Endothelial cell of umbilical vein (primary cell): Measurements from ENCODE around the gene FGF5. TPM values are rescaled to one million over a fixed set of nuclear protein-coding genes. Genes with fewer than 3 reads are reported as not detected.

ENCODE experiments used
- BruUV-seq: library from RNA; stranded (reverse); fragments of 400-500 nt; replicated peaks from 2 replicates; lab custom pipeline; 2021; lab: Mats Ljungman, UMichigan
- CTCF ChIA-PET: fragments of 300-600, 350-600 bp; sonication (Branson Sonifier 250); formaldehyde crosslinking; loops from one replicate; lab custom pipeline; 2021; ENCODE audit warnings: antibody characterized with exemption, inconsistent platforms; lab: Charles Lee
- POLR2A ChIA-PET: fragments of 300-600, 350-600 bp; sonication (Branson Sonifier 250); formaldehyde crosslinking; loops from one replicate; lab custom pipeline; 2021; ENCODE audit warnings: antibody characterized with exemption, inconsistent platforms; lab: Charles Lee
- DNase-seq: peaks from one replicate; pipeline ENCODE4 v3.0.0-alpha.2; 2011; ENCODE audit warnings: low read depth, low spot score
- FAIRE-seq: peaks from 2 replicates; lab custom pipeline; 2011; peaks lifted over from hg19 to GRCh38; lab: Jason Lieb, UNC
- H2AFZ ChIP-seq: 2 replicates; pipeline ENCODE4 v1.6.0; 2012; ENCODE audit warnings: low read depth, low read length, control low read depth, inconsistent platforms
- H3K27ac ChIP-seq: 2 replicates; pipeline ENCODE4 v1.5.1; 2011; ENCODE audit warnings: low read depth, mild to moderate bottlenecking, control low read depth, low read length, moderate library complexity; ENCODE audit not compliant: insufficient read depth
- H3K27me3 ChIP-seq, 2 experiments: 2 replicates each; pipeline versions ENCODE4 v1.6.0 to v1.6.1; 2011; ENCODE audit warnings: low read length in 2 of 2, mixed read lengths in 1 of 2; ENCODE audit not compliant: control insufficient read depth in 2 of 2, insufficient read depth in 2 of 2
- H3K36me3 ChIP-seq, 2 experiments: 2 replicates in 1 of 2; 3 replicates in 1 of 2; pipeline ENCODE4 v1.5.1; 2011; ENCODE audit warnings: low read length in 2 of 2, mild to moderate bottlenecking in 1 of 2, moderate library complexity in 1 of 2; ENCODE audit not compliant: control insufficient read depth in 2 of 2, insufficient read depth in 2 of 2; ENCODE audit errors: extremely low read depth in 1 of 2
- H3K4me1 ChIP-seq: 3 replicates; pipeline ENCODE4 v1.5.1; 2011; ENCODE audit warnings: mild to moderate bottlenecking, low read length; ENCODE audit not compliant: control insufficient read depth, insufficient read depth; ENCODE audit errors: extremely low read depth
- H3K4me2 ChIP-seq: 2 replicates; pipeline ENCODE4 v1.6.1; 2011; ENCODE audit warnings: low read length, control low read depth, mixed read lengths; ENCODE audit not compliant: insufficient read depth
- H3K4me3 ChIP-seq, 3 experiments: fragments of 200-600 bp in 1 of 3; sonication (generic), shearing (Covaris generic) in 1 of 3; replicated peaks in 1 of 3; 2 replicates each; pipeline ENCODE4 v1.5.1; 2011 to 2016; ENCODE audit warnings: control low read depth in 3 of 3, low read length in 3 of 3, mild to moderate bottlenecking in 2 of 3, inconsistent platforms in 1 of 3, low read depth in 1 of 3, moderate library complexity in 1 of 3; ENCODE audit not compliant: insufficient read depth in 1 of 3
- H3K79me2 ChIP-seq: 2 replicates; pipeline ENCODE4 v1.6.0; 2012; ENCODE audit warnings: low read length, inconsistent platforms; ENCODE audit not compliant: control insufficient read depth, insufficient read depth
- H3K9ac ChIP-seq: replicated peaks from 2 replicates; pipeline ENCODE3; 2011; ENCODE audit warnings: low read length, control low read depth; ENCODE audit not compliant: insufficient read depth; ENCODE audit errors: extremely low read depth
- H3K9me1 ChIP-seq: replicated peaks from 3 replicates; pipeline ENCODE4 v1.6.0; 2011; ENCODE audit warnings: mild to moderate bottlenecking, low read length; ENCODE audit not compliant: control insufficient read depth, insufficient read depth; ENCODE audit errors: extremely low read depth
- H3K9me3 ChIP-seq: replicated peaks from 2 replicates; pipeline ENCODE4 v1.5.1; 2012; ENCODE audit warnings: low read length, inconsistent platforms; ENCODE audit not compliant: control insufficient read depth, insufficient read depth
- H4K20me1 ChIP-seq: replicated peaks from 2 replicates; pipeline ENCODE3; 2011; ENCODE audit warnings: mild to moderate bottlenecking, low read length; ENCODE audit not compliant: control insufficient read depth, insufficient read depth; ENCODE audit errors: extremely low read depth
- EZH2 ChIP-seq: IDR thresholded peaks from 2 replicates; pipeline ENCODE4 v1.6.1; 2012; ENCODE audit warnings: borderline replicate concordance, low read depth, mild to moderate bottlenecking, moderate library complexity, low read length, inconsistent platforms; ENCODE audit not compliant: severe bottlenecking
- FOS ChIP-seq: IDR thresholded peaks from 2 replicates; pipeline ENCODE4 v1.6.1; 2011; ENCODE audit warnings: mild to moderate bottlenecking, low read length, moderate library complexity, borderline replicate concordance; ENCODE audit not compliant: insufficient read depth
- GATA2 ChIP-seq: IDR thresholded peaks from 2 replicates; pipeline ENCODE4 v1.7.0; 2011; ENCODE audit warnings: low read depth, mild to moderate bottlenecking, moderate library complexity, mixed read lengths, low read length; ENCODE audit not compliant: insufficient read length, insufficient read depth
- JUN ChIP-seq: IDR thresholded peaks from 2 replicates; pipeline ENCODE4 v1.6.1; 2011; ENCODE audit warnings: borderline replicate concordance, low read depth; ENCODE audit not compliant: insufficient read length, insufficient read depth
- MAX ChIP-seq: IDR thresholded peaks from 2 replicates; pipeline ENCODE4 v1.6.1; 2011; ENCODE audit not compliant: insufficient read depth, insufficient read length
- MYC ChIP-seq: IDR thresholded peaks from one replicate; pipeline ENCODE4 v1.6.1; 2011; ENCODE audit warnings: mild to moderate bottlenecking, low read depth, low read length
- POLR2A ChIP-seq: IDR thresholded peaks from 2 replicates; pipeline ENCODE4 v1.6.1; 2012; ENCODE audit warnings: low read depth, mild to moderate bottlenecking, control low read depth, low read length
- POLR2AphosphoS5 ChIP-seq: IDR thresholded peaks from 2 replicates; pipeline ENCODE4 v1.6.1; 2012; ENCODE audit warnings: low read depth, mild to moderate bottlenecking, control low read depth, low read length, moderate library complexity; ENCODE audit not compliant: insufficient read depth
- dilution Hi-C: fragments of 300-500 bp; cut with MboI; formaldehyde crosslinking; loops from one replicate; pipeline ENCODE4 v1.15.0; 2019; ENCODE audit warnings: low sequenced_read_pairs; ENCODE audit not compliant: extremely low pct_ligation_motif_present
- intact Hi-C: fragments of 100-400 bp; cut with micrococcal nuclease; formaldehyde crosslinking; loops from one replicate; pipeline ENCODE4 v1.10.0; 2022
- polyA plus RNA-seq, 4 experiments: library from polyadenylated mRNA; depleted of rRNA in 3 of 4; stranded (reverse) in 3 of 4; unstranded in 1 of 4; fragments of >200 nt; gene quantifications; 2 replicates each; pipeline versions ENCODE4 v1.2.1 to v1.2.3, GENCODE V29; 2011 to 2012; ENCODE audit warnings: missing spikeins in 1 of 4
- total RNA-seq: library from RNA; stranded (reverse); gene quantifications from 2 replicates; pipeline ENCODE4 v1.2.3, GENCODE V29; 2021
- TF ChIP-seq, protein P1 (sequence below), 2 donors: IDR thresholded peaks; 1 replicate in 1 of 2; 2 replicates in 1 of 2; pipeline ENCODE4 v1.5.1; 2011; ENCODE audit warnings: low read length in 2 of 2, mild to moderate bottlenecking in 2 of 2, moderate library complexity in 2 of 2, control low read depth in 1 of 2, inconsistent platforms in 1 of 2, low read depth in 1 of 2; ENCODE audit not compliant: insufficient read depth in 1 of 2; ENCODE audit errors: extremely low read depth in 1 of 2

FGF5 gene
- total and polyA plus RNA-seq, 2 donors (not counting 3 experiments of a cell fraction or from before 2014, with no cell fraction given) = 0.13 to 0.73 TPM

DNA sequence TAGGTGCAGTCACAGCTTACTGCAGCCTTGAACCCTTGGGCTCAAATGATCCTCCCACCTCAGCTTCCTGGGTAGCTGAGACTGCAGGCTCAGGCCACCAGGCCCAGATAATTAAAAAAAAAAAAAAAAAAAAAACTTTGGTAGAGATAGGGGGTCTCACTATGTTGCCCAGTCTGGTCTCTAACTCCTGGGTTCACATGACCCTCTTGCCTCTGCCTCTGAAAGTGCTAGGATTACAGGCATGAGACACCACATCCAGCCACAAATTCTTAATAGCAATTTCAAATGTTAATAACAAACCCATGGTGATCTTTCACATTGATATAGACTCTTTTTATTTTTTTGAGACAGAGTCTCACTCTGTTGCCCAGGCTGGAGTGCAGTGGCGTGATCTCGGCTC, 12.3 kb upstream of the FGF5 start:
- no peak for FAIRE-seq
- H3K36me3 ChIP-seq = no peaks in the 10 kb centered on the region
- H3K9me1 ChIP-seq = no peaks in the 10 kb centered on the region
- no peak overlapping the region for H3K9ac ChIP-seq
- no peak for DNase-seq
- no peak overlapping the region for H3K4me3 ChIP-seq
- no TSS peak for BruUV-seq
- H4K20me1 ChIP-seq = no peaks in the 10 kb centered on the region
- ChIA-PET POLR2A (no interaction called here), CTCF (interaction anchor here (0.8 to 1.6 kb wide), 4 partner anchors 12 to 83 kb away, joined by 3 to 6 read pairs (median 4); partner anchors contain the start of gene FGF5)
- H3K27ac ChIP-seq = no peak overlapping the region
- no peak overlapping the region for H2AFZ ChIP-seq
- peaks cover 12 to 36% of the 10 kb centered on the region in 2 experiments for H3K27me3 ChIP-seq
- intact Hi-C loops (no loop called here), dilution Hi-C loops (no loop called here)
- no peaks in the 10 kb centered on the region for H3K9me3 ChIP-seq
- no peaks in the 10 kb centered on the region for H3K79me2 ChIP-seq
- TF ChIP-seq FOS (no peak), MYC (no peak), GATA2 (no peak), EZH2 (no peak)
- H3K4me1 ChIP-seq = peaks cover 5% of the 10 kb centered on the region
- no peak overlapping the region for H3K4me2 ChIP-seq

DNA sequence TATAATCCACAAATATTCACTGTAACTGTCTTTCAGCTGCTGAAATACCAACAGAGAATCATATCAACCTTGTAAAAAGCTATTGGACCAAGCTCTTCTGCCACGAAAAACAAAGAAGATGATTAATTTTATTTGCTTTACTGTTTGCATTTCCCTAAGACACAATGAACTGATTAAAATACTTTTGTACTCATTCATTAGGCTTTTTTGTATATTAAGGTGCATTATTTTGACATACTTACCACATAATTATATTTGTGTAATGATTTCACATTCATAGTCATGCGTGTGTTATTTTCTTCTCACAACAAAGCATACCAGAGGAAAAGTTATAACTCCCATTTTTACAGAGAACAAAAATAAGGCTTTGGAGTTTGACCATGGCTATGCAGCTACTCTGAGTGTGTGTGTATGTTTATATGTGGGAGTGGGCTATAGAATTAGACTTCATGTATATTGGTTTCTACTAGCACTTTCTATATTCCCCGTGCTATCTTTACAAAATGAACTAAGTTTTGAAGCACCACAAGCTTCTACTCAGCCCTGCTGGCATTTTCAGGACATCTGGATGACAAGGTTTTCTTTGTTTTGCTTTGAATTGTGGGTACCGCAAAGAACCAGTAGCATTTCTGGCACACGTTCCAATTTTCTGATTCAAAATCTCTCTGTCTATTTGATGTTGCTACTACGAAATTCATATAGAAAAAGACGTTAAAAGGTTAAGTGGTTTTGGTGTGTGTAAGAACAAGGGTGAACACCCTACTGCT, 11.0 kb upstream of the FGF5 start:
- no peak overlapping the region for H2AFZ ChIP-seq
- dilution Hi-C loops (no loop called here), intact Hi-C loops (no loop called here)
- no peaks in the 10 kb centered on the region for H3K36me3 ChIP-seq
- no peak overlapping the region for H3K27ac ChIP-seq
- DNase-seq (no peak), FAIRE-seq (no peak)
- no peaks in the 10 kb centered on the region for H3K9me1 ChIP-seq
- H3K4me2 ChIP-seq = no peak overlapping the region
- no peak overlapping the region for H3K9ac ChIP-seq
- ChIA-PET CTCF (interaction anchor here (1.6 kb wide), 1 partner anchor 10 kb away, joined by 5 read pairs; the partner anchor contains the start of gene FGF5), POLR2A (no interaction called here)
- H3K4me3 ChIP-seq = no peak overlapping the region
- TF ChIP-seq EZH2 (no peak), GATA2 (no peak), MYC (no peak), FOS (no peak), POLR2A (no peak), POLR2AphosphoS5 (no peak), MAX (no peak), JUN (no peak)
- TF ChIP-seq, protein P1, sequence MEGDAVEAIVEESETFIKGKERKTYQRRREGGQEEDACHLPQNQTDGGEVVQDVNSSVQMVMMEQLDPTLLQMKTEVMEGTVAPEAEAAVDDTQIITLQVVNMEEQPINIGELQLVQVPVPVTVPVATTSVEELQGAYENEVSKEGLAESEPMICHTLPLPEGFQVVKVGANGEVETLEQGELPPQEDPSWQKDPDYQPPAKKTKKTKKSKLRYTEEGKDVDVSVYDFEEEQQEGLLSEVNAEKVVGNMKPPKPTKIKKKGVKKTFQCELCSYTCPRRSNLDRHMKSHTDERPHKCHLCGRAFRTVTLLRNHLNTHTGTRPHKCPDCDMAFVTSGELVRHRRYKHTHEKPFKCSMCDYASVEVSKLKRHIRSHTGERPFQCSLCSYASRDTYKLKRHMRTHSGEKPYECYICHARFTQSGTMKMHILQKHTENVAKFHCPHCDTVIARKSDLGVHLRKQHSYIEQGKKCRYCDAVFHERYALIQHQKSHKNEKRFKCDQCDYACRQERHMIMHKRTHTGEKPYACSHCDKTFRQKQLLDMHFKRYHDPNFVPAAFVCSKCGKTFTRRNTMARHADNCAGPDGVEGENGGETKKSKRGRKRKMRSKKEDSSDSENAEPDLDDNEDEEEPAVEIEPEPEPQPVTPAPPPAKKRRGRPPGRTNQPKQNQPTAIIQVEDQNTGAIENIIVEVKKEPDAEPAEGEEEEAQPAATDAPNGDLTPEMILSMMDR (IDR thresholded peaks at IDR 0.05; ENCODE audit: extremely low read depth in 1 of 2, insufficient read depth in 1 of 2, low read depth in 1 of 2, low read length in 2 of 2) = no peak
- H4K20me1 ChIP-seq = no peaks in the 10 kb centered on the region
- H3K9me3 ChIP-seq = no peaks in the 10 kb centered on the region
- no peaks in the 10 kb centered on the region for H3K79me2 ChIP-seq
- H3K27me3 ChIP-seq = peaks cover 13 to 47% of the 10 kb centered on the region in 2 experiments
- BruUV-seq = no TSS peak
- peaks cover 5% of the 10 kb centered on the region for H3K4me1 ChIP-seq
